Measurements from ENCODE around the gene CAP2.

CAP2 gene

DNA sequence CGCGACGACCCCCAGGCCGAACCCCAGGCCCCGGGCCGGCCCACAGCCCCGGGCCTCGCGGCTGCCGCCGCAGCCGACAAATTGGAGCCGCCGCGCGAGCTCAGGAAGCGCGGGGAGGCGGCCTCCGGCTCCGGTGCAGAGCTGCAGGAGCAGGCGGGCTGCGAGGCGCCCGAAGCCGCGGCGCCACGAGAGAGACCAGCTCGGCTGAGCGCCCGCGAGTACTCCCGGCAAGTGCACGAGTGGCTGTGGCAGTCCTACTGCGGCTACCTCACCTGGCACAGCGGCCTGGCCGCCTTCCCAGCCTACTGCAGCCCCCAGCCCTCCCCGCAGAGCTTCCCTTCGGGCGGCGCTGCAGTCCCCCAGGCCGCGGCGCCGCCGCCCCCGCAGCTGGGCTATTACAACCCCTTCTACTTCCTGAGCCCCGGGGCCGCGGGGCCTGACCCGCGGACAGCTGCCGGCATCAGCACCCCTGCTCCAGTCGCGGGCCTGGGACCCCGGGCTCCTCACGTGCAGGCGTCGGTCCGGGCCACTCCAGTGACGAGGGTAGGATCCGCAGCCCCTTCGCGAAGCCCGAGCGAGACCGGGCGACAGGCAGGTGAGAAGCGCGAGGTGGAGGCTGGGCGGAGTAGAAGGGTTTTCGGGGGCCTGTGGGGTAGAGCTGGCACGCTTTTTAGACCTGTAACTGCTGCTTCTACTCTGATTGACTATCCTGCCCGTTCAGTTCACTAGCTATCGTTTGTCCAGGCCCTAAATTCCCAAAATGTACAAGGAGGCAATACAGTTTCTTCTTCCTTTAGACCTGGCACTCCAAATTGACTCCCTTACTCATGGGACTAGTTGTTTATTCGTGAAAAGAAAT is 207.4 kb downstream of the CAP2 start:
- H3K4me3 ChIP-seq (ENCODE audit: control insufficient read depth, low read depth, low read length): peak overlapping the region; percentile 83
- DNase-seq (ENCODE audit: low read depth): no peak
- TF ChIP-seq, protein P1, sequence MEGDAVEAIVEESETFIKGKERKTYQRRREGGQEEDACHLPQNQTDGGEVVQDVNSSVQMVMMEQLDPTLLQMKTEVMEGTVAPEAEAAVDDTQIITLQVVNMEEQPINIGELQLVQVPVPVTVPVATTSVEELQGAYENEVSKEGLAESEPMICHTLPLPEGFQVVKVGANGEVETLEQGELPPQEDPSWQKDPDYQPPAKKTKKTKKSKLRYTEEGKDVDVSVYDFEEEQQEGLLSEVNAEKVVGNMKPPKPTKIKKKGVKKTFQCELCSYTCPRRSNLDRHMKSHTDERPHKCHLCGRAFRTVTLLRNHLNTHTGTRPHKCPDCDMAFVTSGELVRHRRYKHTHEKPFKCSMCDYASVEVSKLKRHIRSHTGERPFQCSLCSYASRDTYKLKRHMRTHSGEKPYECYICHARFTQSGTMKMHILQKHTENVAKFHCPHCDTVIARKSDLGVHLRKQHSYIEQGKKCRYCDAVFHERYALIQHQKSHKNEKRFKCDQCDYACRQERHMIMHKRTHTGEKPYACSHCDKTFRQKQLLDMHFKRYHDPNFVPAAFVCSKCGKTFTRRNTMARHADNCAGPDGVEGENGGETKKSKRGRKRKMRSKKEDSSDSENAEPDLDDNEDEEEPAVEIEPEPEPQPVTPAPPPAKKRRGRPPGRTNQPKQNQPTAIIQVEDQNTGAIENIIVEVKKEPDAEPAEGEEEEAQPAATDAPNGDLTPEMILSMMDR (IDR thresholded peaks at IDR 0.05; ENCODE audit: control insufficient read depth, insufficient read depth, low read depth, low read length, missing control alignments): no peak

DNA sequence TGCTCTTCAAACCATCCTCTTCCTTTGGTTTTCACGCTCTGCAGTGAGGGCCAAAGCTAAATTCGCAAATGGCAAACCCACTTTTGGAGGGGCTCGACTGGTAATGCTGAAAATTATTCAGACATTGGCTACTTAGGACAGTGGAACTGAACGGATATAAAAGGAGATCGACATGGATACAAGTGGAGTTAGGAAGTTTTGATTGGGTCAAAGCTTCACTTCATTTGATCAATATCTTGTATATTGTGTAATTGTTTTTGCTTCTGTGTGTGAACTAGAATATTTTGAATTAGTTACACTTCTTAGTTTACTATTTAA is 207.9 kb downstream of the CAP2 start:
- TF ChIP-seq, protein P1 (IDR thresholded peaks at IDR 0.05; ENCODE audit: control insufficient read depth, insufficient read depth, low read depth, low read length, missing control alignments): no peak
- DNase-seq (ENCODE audit: low read depth): no peak
- H3K4me3 ChIP-seq (ENCODE audit: control insufficient read depth, low read depth, low read length): peak overlapping the region; percentile 83

DNA sequence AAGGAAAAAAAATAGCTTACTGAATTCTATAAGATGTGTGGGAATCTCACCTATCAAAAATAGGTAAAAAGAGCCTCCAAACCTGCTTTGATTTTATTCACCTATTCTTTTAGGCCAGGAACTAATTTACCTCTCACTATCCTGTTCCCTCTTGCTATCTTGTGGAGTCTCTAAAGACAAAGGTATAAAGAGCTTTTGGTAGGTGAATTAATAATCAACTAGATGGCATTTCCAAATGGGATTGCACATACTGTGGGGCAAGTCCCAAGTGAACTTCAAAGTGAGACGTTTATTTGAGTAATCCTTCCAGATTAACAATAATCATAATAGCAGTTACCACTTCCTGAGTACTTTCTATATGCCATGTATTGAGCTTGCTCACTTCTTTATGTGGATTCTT is 209.5 kb downstream of the CAP2 start:
- TF ChIP-seq, protein P1 (IDR thresholded peaks at IDR 0.05; ENCODE audit: control insufficient read depth, insufficient read depth, low read depth, low read length, missing control alignments): no peak
- no peak overlapping the region for H3K4me3 ChIP-seq (ENCODE audit: control insufficient read depth, low read depth, low read length)
- DNase-seq (ENCODE audit: low read depth): no peak

DNA sequence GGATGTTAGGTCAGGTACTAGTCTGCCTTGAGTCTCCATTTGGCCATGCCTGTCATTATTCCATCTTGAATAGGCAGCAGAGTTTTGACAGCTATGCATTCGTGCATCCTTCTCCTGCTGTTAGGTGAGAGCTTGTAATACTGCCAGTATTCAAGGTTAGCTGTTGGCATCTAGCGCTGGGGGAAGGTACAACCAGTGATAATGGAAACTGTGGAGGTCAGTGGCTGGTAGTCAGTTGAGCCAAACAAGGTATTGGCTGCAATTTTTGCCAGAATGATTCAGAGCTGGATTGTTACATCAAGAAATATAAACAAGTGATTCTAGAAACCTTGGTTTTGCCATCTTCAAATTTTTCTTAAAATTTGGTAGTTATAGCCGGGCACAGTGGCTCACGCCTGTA is 213.2 kb downstream of the CAP2 start:
- TF ChIP-seq, protein P1 (IDR thresholded peaks at IDR 0.05; ENCODE audit: control insufficient read depth, insufficient read depth, low read depth, low read length, missing control alignments): no peak
- no peak for DNase-seq (ENCODE audit: low read depth)
- H3K4me3 ChIP-seq (ENCODE audit: control insufficient read depth, low read depth, low read length): no peak overlapping the region
